Activated CD4-positive, alpha-beta T cell treated with anti-CD3 and anti-CD28 coated beads for 36 hours (primary cell): ENCODE results near the gene AQP12A. TPM values are rescaled to one million over a fixed set of nuclear protein-coding genes. Genes with fewer than 3 reads are reported as not detected.

Experiments used
- ATAC-seq: fragments of 200-7000 bp; cut with Tn5 transposase; one replicate; pipeline ENCODE4 v1.10.0; 2021; ENCODE audit warnings: mild to moderate bottlenecking, moderate library complexity
- CTCF ChIA-PET: fragments of 350-600 bp; sonication (Branson Sonifier 250); formaldehyde crosslinking; loops from one replicate; lab custom pipeline; 2021; ENCODE audit warnings: antibody characterized with exemption; lab: Charles Lee
- POLR2A ChIA-PET: fragments of 350-600 bp; sonication (Branson Sonifier 250); formaldehyde crosslinking; loops from one replicate; lab custom pipeline; 2021; ENCODE audit warnings: antibody characterized with exemption, inconsistent platforms; lab: Charles Lee
- DNase-seq: peaks from one replicate; pipeline ENCODE4 v3.0.0-alpha.2; 2020
- H3K27ac Mint-ChIP-seq: one replicate; pipeline ENCODE4 v1.8.0; 2021; ENCODE audit warnings: mixed read lengths
- H3K27me3 Mint-ChIP-seq: one replicate; pipeline ENCODE4 v1.8.0; 2021; ENCODE audit warnings: mixed read lengths
- H3K36me3 Mint-ChIP-seq: one replicate; pipeline ENCODE4 v1.8.0; 2021; ENCODE audit warnings: low read depth, mixed read lengths
- H3K4me1 Mint-ChIP-seq: one replicate; pipeline ENCODE4 v1.8.0; 2021; ENCODE audit warnings: mixed read lengths
- H3K4me3 Mint-ChIP-seq: one replicate; pipeline ENCODE4 v1.8.0; 2021; ENCODE audit warnings: mild to moderate bottlenecking, moderate library complexity, mixed read lengths
- H3K9me3 Mint-ChIP-seq: one replicate; pipeline ENCODE4 v1.8.0; 2021; ENCODE audit warnings: low read depth, mixed read lengths
- intact Hi-C, 2 experiments: fragments of 100-400 bp; cut with DNase I in 1 of 2; cut with micrococcal nuclease in 1 of 2; formaldehyde crosslinking; loops; one replicate each; pipeline versions ENCODE4 v1.14.2 to v1.15.1; 2022 to 2024; cut with DNase I, micrococcal nuclease
- total RNA-seq, 2 experiments: library from RNA; stranded (reverse); gene quantifications; one replicate each; pipeline ENCODE4 v1.2.3, GENCODE V29; 2021

AQP12A gene
- total RNA-seq, 2 experiments from 2014 or later, result not detected

GRCh38 chr2:240742602-240743095 is 51.0 kb downstream of the AQP12A start:
- Mint-ChIP-seq H3K36me3 (no peaks in the 10 kb centered on the region), H3K27me3 (no peaks in the 10 kb centered on the region), H3K27ac (no peak overlapping the region), H3K9me3 (no peaks in the 10 kb centered on the region), H3K4me3 (no peak overlapping the region), H3K4me1 (peaks cover 10% of the 10 kb centered on the region)
- no peak for DNase-seq
- CTCF ChIA-PET, result interaction anchor here (2.0 kb wide), 1 partner anchor 229 kb away, joined by 5 read pairs; no protein-coding TSS in a partner anchor
- ATAC-seq, result no peak
- POLR2A ChIA-PET, result no interaction called here
- intact Hi-C loops, result no loop called here

GRCh38 chr2:240745456-240745855 is 53.8 kb downstream of the AQP12A start:
- ChIA-PET POLR2A (no interaction called here), CTCF (no interaction called here)
- Mint-ChIP-seq H3K27ac (no peak overlapping the region), H3K4me3 (no peak overlapping the region), H3K27me3 (no peaks in the 10 kb centered on the region), H3K36me3 (no peaks in the 10 kb centered on the region), H3K9me3 (no peaks in the 10 kb centered on the region), H3K4me1 (no peaks in the 10 kb centered on the region)
- DNase-seq, result no peak
- no peak for ATAC-seq
- intact Hi-C loops, result no loop called here

GRCh38 chr2:240745962-240746361 is 54.3 kb downstream of the AQP12A start:
- no peak overlapping the region for H3K4me3 Mint-ChIP-seq
- no peaks in the 10 kb centered on the region for H3K27me3 Mint-ChIP-seq
- H3K36me3 Mint-ChIP-seq, result no peaks in the 10 kb centered on the region
- no peaks in the 10 kb centered on the region for H3K4me1 Mint-ChIP-seq
- no peak overlapping the region for H3K27ac Mint-ChIP-seq
- intact Hi-C loops, result no loop called here
- ChIA-PET POLR2A (no interaction called here), CTCF (no interaction called here)
- DNase-seq, result no peak
- H3K9me3 Mint-ChIP-seq, result no peaks in the 10 kb centered on the region
- no peak for ATAC-seq

GRCh38 chr2:240746671-240747070 is 55.0 kb downstream of the AQP12A start:
- DNase-seq (no peak), ATAC-seq (no peak)
- Mint-ChIP-seq H3K4me1 (no peaks in the 10 kb centered on the region), H3K27ac (no peak overlapping the region), H3K4me3 (no peak overlapping the region), H3K36me3 (no peaks in the 10 kb centered on the region), H3K9me3 (no peaks in the 10 kb centered on the region), H3K27me3 (no peaks in the 10 kb centered on the region)
- CTCF ChIA-PET, result no interaction called here
- POLR2A ChIA-PET, result no interaction called here
- intact Hi-C loops, result no loop called here

- no peak for DNase-seq
- intact Hi-C loops, result no loop called here
These were observed 55.6 kb downstream of the AQP12A start for GRCh38 chr2:240747256-240747655.

More at GRCh38 chr2:240747256-240747655, 55.6 kb downstream of the AQP12A start:
- Mint-ChIP-seq H3K27ac (no peak overlapping the region), H3K4me3 (no peak overlapping the region), H3K27me3 (no peaks in the 10 kb centered on the region), H3K36me3 (no peaks in the 10 kb centered on the region), H3K4me1 (no peaks in the 10 kb centered on the region), H3K9me3 (no peaks in the 10 kb centered on the region)
- ChIA-PET CTCF (no interaction called here), POLR2A (no interaction called here)
- ATAC-seq, result no peak

Other genes starting within 250 kb of the AQP12A start
- 10 to 100 TPM; 20.7 to 24.0 TPM for gene ANKMY1, start 133.9 kb upstream of the AQP12A start, total RNA-seq
- 1 to 10 TPM; 3.3 to 5.0 TPM for gene DUSP28, start 131.5 kb upstream of the AQP12A start, total RNA-seq
- 10 to 100 TPM; 35.7 to 43.8 TPM for gene RNPEPL1, start 123.4 kb upstream of the AQP12A start, total RNA-seq
- 10 to 100 TPM; 22.1 to 30.2 TPM for gene CAPN10, start 105.1 kb upstream of the AQP12A start, total RNA-seq
- gene GPR35, start 66.4 kb upstream of the AQP12A start, total RNA-seq, result 1 to 10 TPM; 3.6 to 4.1 TPM
- not detected for gene AQP12B, start 9.0 kb upstream of the AQP12A start, total RNA-seq
- gene KIF1A, start 128.4 kb downstream of the AQP12A start, total RNA-seq, result 1 to 10 TPM; 4.6 to 8.2 TPM
- gene AGXT, start 177.0 kb downstream of the AQP12A start, total RNA-seq, result not detected
- not detected for gene MAB21L4, start 204.3 kb downstream of the AQP12A start, total RNA-seq
- gene CROCC2, start 214.5 kb downstream of the AQP12A start, total RNA-seq, result not detected